ENCODE results near the gene JPH2.
"Not testable (repeated sequence)": the region's sequence is repeated elsewhere in the genome, so short reads cannot be mapped to it uniquely, and the experiment has no call there.

JPH2 gene

DNA sequence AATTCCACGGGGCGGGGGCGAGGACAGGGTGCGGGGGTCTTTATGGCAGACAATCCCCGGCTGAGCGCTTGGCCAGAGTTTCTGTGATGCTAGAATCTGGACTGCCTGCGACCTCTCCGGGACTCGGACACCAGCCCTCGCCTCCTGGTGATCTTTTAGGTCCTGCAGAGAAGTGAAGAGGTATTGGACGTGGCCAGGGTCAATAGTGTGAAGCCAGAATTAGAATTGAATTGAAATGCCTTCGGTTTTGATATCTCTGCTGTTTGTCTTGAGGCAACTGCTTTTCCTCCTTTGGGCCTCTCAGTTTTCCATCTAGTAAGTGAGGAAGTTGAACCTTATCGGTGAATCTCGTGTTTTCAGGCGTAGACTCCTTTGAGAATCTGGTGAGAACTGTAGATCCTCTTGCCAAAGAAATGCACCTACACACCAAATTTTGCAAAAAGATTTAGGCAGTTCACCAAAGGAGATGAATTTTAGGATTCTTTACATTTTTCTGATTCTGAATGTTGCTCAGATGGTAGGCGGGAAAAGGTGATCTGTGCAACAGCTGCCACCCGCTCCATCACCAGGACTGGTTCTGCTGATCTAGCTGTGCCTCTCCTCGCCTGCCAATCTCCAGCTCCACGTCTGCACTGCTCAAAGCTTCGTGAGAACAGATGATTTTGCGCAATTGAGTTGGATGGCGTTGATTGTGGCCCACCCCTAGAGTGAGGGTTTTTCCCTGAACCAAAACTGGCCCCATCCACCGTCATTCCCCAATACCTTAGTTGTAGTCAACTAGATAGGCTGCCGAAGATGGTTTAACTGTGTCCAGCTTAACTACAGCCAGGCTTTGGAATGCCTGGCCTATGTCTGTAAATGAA is 24.4 kb upstream of the JPH2 start:
- DNase-seq (ENCODE audit: low spot score): peak; percentile 56

DNA sequence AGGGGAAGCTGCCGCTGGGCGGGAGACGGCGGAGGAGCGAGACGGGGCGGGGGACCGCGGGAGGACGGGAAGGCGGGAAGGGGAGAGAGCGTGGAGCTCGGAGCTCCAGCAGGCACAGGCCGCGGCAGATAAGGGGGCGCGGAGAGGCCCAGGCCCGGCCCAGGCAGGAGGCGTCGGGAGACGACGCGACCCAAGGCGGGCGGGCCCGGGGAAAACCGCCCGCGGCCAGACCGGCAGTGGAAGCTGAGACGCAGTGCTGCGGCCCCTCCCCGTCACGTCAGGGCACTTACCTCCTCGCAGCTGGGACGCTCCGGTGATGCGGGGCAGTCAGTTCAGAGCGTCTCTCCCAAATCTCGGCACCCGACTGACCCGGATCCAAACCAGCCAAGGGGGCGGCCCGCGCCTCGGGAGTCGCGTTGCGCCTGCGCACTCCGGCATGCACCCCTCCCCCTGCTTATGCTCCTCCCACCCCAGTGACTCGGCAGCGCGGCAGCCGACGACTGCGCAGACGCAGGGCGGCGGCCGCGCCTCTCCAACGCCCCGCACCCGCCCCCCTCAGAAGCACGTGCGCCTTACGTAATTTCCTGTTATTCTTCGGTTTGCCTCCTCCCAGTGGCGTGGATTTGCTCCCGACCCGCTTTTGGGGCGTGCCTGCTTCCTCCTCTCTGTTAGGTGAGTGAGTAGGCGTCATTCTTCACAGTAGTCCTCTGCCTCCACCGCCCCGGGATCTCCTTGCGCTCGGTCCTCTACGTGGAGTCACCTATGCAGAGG is 23.6 kb upstream of the JPH2 start, which contains the start of gene OSER1:
Gene OSER1 (minus strand): TSS at position 366 of the 771 bp plus-strand sequence. CDS start 3,814 bp downstream, outside the sequence.
- DNase-seq (ENCODE audit: low spot score): peak; percentile 99

DNA sequence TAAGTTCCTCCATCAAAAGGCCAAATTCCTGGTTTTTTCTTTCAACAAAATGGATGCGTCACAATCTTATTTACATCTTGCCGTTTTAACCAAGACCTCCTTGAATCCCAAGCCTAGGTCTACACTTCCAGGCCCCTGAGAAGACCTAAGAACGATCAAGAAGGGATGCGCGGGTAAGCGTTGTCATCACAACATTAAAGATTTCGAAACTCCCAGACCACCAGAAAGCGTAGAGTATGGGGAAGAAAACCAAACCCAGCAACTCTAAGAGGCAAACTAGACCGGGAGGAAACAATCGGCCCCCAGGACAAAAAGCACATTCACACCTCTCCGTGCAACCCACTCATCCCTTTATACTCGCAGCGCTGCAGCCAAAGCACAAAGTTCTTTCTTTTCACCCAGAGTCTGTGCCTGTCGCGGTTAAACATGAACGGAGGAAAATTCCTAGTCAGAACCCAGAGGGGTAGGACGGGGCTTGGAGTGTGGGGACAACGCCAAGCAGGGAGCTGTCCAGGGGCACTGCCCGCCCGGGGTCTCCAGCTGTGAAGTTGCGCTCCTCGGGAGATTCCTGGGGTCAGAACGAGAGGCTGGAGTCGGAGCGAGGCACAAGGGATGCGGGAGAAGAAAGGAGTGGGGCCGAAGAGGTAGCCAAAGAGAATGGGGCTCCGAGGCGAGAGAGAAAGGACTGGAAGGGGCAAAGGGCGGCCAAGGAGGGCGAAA is 22.9 kb upstream of the JPH2 start:
- DNase-seq (ENCODE audit: low spot score): no peak

DNA sequence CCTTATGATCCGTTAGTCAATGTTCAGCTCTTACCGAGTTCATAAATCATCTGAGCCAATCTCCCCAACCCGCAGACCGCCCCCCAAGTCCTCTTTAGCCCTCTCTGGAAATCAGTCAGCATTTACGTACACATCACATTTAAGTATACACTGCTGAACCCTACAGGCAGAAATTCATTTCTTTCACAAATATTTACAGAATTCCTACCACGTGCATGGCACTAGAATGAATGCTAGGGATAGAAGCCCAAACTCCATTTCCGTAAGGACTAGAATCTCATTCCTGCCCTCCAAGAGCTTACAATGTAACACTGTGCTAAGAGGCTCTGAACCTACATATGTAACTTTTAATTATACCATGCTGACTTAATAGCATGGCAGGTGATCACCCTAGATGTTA is 21.8 kb upstream of the JPH2 start:
- DNase-seq (ENCODE audit: low spot score): no peak

DNA sequence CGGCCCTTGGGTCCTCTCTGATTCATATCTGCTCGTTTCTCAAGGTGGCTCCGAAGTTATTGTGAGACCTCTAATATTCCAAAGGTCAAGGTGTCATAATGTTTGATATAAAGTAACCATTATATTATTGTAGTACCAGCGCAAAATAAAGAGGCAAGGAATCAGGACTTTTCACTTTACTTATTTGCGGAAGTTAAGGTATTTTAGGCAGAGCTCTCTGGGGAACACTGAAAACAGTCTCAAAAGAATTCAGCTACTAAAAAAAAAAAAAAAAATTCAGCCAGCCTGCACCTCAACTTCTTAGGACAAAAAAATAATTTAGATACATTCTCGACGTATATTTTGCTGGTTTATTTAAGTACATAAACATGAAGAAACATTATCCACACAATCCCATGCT is 21.2 kb upstream of the JPH2 start:
- DNase-seq (ENCODE audit: low spot score): no peak

DNA sequence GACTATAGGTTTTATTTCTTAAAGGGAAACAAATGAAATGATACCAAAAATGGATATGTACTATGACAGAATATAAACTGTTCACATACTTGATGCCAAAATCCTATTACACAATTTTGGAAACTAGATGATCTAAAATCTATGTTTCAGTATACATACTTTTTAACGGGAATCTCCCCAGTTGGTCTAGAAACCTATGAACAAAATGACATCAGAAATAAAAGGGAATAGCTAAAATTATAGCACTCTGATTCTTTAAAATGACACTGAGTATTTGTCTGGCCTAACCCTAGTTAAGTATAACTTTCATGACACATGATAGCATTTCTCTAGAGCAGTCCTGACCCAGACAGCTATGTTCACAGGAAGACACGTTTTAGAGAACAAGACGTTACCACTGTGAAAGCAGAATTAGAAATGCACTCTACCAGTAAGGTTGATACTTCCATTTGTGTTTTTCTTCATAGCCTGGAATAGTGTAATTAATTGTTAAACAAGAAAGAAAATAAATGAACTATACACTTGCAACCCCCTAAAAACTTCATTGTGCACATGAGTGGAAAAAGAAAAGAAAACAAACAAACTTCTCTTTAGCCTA is 20.2 kb upstream of the JPH2 start:
- DNase-seq (ENCODE audit: low spot score): no peak

DNA sequence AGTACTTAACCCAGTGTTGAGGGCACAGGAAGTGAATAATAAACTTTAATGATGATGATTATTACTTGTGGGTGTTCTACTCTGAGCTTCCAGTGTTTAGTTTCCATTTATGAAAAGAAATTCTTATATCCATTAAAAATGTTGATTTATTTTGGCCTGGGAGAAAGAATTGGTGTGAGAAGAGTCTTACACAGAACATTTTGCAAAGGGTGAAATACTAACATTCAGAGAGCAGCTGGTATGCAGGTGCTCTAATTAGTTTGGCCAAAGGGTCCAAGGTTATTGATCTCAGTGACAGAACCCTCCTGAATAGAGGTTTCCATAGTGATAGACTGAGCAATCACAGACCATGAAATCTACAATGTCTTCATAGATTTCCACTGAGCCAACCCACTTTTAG is 19.1 kb upstream of the JPH2 start:
- no peak for DNase-seq (ENCODE audit: low spot score)

DNA sequence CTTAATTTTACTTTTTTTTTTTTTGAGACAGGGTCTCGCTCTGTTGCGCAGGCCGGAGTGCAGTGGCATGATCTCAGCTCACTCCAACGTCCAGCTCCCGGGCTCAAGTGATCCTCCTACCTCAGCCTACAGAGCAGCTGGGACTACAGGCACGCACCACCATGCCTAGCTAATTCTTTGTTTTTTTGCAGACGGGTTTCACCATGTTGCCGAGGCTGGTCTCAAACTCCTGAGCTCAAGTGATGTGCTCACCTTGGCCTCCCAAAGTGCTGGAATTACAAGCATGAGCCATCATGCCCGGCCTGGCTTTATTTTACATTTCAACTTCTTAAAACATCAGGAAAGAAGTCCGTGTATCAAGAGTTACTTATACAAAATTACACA is 17.8 kb upstream of the JPH2 start:
- DNase-seq (ENCODE audit: low spot score): no peak

DNA sequence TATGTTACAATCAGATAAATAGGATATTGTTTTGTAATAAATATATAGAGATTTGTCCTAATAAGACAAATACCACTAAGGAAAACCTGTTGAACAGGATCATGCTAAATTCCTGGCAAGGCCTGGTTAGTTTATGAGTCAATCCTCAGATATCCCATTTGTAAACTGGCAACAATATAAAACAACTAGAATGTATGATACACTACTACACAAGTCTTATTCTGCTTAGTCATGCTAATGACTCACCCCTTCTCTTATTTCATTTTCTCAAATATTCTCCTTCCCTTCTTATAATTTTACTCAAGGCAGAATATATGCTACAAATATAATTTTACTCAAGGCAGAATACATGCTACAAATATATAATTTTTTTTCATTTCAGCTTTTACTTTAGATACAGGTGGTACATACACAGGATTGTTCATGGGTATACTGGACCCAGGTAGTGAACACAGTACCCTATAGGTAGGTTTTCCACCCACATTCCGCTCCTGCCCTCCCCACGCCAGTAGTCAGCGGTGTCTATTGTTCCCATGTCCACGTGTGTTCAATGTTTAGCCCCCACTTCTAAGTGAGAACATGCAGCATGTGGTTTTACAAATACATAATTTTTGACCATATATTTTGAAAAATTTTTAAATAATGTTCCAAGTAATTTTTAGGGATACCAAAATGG is 17.3 kb upstream of the JPH2 start:
- no peak for DNase-seq (ENCODE audit: low spot score)

DNA sequence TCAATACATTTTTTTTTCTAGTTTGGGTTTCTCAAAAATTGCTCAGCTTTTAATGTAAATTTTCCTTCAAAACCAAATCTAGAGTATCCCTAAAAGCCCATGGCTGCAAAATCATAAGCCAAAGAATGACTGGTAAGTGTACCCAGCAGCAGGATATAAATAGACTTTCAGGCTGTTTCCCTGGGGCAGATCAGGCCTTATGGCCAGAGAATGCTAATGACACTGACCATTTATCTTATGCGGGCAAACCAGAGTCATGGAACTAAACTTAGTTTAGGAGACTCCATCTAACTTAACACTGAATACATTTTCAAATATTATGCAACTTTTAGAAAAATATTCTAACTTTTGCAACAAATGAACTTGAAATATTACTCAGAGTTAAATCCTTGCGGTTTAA is 16.2 kb upstream of the JPH2 start:
- DNase-seq (ENCODE audit: low spot score): no peak

DNA sequence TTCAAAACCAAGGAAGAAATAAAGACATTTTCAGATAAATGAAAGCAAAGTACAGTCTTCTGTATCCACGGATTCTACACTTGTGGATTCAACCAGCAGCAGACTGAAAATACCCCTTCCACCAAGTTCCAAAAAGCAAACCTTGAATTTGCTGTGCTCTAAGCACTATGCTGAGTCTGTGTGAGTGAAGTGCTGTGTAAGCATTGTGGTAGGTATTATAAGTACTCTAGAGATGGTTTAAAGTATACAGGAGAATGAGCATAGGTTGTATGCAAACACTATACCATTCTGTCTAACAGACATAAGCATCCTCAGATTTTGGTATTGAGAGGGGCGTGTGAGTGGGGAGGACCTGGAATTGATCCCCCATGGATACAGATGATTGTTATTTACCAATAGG is 14.0 kb upstream of the JPH2 start:
- no peak for DNase-seq (ENCODE audit: low spot score)

DNA sequence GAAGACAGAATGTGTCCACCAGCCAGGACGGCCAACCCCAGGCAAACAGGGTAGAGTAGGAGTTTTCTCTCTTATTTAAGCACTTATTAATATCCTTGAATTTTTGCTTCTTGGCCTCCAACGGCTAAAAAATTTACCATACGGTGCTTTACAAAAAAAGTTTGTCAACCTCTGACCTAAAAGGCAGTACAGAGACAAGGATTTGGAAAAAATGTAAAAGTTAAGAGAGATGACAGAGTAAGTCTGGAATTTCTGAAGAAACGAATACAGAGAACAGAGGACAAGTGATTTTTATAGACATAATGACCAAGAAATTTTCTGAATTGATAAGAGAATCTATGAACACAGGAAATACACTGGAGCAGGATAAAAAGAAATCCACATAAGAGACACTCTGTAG is 13.4 kb upstream of the JPH2 start:
- DNase-seq (ENCODE audit: low spot score): no peak

DNA sequence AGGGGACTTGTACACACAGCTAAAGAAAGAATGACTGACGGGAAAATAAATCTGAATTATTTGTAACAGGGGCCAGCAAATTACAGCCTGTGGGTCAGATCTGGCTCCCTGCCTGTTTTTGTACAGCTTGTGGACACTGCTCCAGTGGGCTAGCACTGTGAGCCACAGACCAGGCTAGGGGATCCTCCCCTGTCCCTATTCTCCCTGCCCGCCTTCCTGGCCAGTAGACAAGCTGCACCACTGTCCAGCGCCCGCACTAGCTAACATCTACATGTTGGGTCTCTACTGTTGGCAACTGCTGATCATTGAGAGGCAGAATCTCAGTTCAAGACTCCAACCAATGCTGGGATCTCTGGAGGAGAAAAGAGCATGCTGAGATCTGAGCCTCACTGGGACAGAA is 12.9 kb upstream of the JPH2 start:
- no peak for DNase-seq (ENCODE audit: low spot score)

DNA sequence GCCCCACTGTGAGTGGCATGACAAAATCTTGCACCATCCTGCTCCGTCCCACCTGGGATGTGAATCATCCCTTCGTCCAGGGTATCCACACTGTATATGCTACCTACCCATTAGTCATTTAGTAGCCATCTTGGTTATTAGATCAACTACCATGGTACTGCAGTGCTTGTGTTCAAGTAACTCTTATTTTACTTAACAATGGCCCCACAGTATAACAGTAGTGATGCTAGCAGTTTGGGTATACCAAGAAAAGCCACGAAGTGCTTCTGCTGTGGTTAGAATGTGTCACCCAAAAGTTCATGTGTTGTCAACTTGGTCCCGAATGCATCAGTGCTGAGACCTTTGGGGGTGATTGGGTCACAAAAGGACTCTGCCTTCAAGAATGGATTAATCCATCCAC is 11.9 kb upstream of the JPH2 start:
- DNase-seq (ENCODE audit: low spot score): no peak

DNA sequence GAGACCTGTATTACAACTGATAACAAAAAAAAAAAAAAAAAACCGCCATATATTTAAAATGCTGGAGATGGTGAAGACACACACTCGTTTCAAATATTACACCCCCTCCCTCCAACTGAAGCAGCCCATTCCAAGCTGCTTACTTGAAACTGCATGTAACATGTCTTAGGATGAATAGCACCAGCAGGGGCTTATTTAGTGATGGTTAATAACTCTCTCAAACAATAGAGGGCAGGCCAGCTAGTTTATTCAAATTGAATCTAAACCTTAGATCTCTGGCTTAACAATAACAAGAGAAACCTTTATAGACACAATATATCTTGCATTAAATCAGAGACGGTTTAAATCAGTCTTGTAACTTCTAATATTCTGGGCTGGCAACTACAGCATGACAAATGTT is 9.3 kb upstream of the JPH2 start:
- no peak for DNase-seq (ENCODE audit: low spot score)

DNA sequence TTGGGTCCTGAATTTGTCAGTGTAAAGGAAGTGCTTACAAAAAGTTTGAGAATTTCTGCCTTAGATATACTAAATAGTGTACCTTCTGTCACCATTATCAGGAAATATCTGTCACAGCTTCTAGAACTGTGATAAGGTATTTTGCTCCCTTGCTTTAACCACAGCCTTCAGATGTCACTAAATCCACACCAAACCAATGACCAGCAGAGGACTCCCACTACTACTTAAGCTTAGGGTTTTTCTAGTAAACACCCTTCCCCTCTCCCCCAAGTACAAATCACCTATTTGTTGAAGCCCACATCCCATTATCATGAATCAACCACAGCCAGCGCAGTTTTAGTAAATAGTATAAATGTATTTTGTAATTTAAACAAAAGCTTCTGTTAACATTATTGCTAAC is 8.6 kb upstream of the JPH2 start:
- no peak for DNase-seq (ENCODE audit: low spot score)

DNA sequence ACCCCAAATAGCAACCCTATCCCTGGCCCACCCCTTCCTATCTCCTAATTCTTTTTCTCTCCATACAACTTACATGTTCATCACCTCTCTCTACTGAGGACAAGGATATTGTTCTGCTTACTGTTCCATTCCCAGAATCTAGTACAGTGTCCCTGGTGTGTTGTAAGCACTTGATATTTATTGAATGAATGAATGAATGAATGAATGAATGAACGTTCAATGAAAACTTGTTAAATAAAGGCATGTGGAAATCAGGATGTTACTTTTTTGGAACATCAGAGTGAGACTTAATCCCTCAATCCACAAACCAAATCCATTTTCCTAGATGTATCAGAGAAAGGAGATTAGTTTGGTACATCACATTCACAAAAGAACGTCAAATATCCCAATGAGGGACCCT is 6.8 kb upstream of the JPH2 start:
- no peak for DNase-seq (ENCODE audit: low spot score)

DNA sequence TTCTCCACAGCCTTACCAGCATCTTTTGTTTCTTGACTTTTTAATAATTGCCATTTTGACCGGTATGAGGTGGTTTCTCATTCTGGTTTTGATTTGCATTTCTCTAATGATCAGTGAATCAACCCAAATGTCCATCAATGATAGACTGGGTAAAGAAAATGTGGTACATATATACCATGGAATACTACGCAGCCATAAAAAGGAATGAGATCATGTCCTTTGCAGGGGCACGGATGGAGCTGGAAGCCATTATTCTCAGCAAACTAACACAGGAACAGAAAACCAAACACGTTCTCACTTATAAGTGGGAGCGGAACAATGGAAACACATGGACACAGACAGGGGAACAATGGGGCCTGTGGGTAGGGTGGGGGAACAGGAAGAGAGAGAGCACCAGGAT is 4.7 kb upstream of the JPH2 start:
- DNase-seq (ENCODE audit: low spot score): not testable (repeated sequence)

DNA sequence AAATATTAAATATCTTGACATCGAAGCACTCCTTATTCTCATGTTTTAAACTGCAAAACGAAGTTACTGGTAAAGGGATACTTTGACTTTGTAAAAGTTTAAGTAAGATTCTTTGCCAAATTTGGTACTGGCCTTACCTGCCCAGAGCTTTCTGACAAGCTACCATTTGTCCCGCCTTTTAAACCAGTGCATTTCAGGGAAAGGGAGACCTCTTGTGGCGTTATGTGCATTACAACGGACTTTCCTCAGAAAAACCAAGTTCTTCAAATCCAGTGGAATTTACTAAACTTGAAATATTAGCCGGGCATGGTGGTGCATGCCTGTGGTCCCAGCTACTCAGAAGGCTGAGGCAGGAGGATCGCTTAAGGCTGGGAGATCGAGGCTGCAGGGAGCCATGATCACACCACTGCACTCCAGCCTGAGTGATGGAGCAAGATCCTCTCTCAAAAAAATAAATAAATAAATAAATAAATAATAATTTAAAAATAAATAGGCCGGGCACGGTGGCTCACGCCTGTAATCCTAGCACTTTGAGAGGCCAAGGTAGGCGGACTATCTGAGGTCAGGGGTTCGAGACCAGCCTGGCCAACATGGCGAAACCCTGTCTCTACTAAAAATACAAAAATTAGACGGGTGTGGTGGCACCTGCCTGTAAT is 3.3 kb upstream of the JPH2 start:
- DNase-seq (ENCODE audit: low spot score): peak; percentile 81

DNA sequence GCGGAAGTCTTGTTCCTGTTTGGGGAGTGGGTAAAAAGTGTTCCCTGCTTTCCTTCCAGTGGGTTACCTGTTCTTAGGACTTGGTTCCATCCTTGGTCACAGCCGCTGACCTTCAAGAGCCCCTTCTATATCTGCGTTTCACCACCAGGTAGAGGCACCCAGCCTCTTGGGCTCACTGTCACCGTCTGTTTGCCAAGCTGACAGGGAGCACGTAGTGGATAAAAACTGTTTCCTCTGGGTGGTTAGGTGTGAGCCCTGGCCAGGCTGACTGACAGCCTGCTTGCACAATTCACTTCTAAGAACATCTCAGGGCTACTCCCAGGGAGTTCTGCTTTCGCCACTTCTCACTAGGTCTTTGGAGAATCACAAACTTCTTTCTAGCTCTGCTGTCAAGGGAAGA is 1.8 kb upstream of the JPH2 start:
- no peak for DNase-seq (ENCODE audit: low spot score)
